Measurements from ENCODE around the gene BST1. TPM values are rescaled to one million over a fixed set of nuclear protein-coding genes. Genes with fewer than 3 reads are reported as not detected.

Gene BST1
- polyA plus RNA-seq, 1 of the 3 experiments (the other 2 are of a cell fraction): 7.3 TPM

- Histone ChIP-seq H3K79me2 (ENCODE audit: insufficient read depth) (no peaks in the 10 kb centered on the region), H4K20me1 (ENCODE audit: insufficient read depth) (no peaks in the 10 kb centered on the region), H3K36me3 (replicated peaks in 1 of 2; ENCODE audit: control insufficient read depth in 1 of 2, insufficient read depth in 2 of 2, low read length in 1 of 2) (no peaks in the 10 kb centered on the region), H3F3A (replicated peaks; ENCODE audit: insufficient read depth) (no peaks in the 10 kb centered on the region), H3K4me3 (ENCODE audit: low read depth in 2 of 2, low read length in 1 of 2) (no peak overlapping the region), H3K27me3 (ENCODE audit: insufficient read depth) (no peaks in the 10 kb centered on the region; the same call in 1 of the 2 replicates), H3K4me2 (no peak overlapping the region), H2AFZ (ENCODE audit: low read depth) (no peak overlapping the region), H3K9me3 (no peaks in the 10 kb centered on the region), H3K4me1 (ENCODE audit: control insufficient read depth in 1 of 2, insufficient read depth in 2 of 2, low read depth in 1 of 2, low read length in 1 of 2) (no peaks in the 10 kb centered on the region), H3K27ac (ENCODE audit: low read depth in 2 of 2, low read length in 1 of 2) (no peak overlapping the region), H3K9me2 (no peaks in the 10 kb centered on the region), H3K9ac (no peak overlapping the region)
- DNase-seq: no peak
- ChIA-PET CTCF (no interaction called here), POLR2A (no interaction called here)
- TF ChIP-seq USF1 (IDR thresholded peaks at IDR 0.05; ENCODE audit: borderline replicate concordance, low read depth) (no peak), IRF3 (IDR thresholded peaks at IDR 0.05; ENCODE audit: low read depth, low read length) (no peak)
- 80% methylated on average over 6 of the region's 6 CpGs for WGBS (ENCODE audit: low lambda C conversion rate)
Observed at GRCh38 chr4:15753081-15753480, 50.2 kb downstream of the BST1 start.

GRCh38 chr4:15753786-15754185, 50.9 kb downstream of the BST1 start:
- Histone ChIP-seq H4K20me1 (ENCODE audit: insufficient read depth) (no peaks in the 10 kb centered on the region), H3K36me3 (replicated peaks in 1 of 2; ENCODE audit: control insufficient read depth in 1 of 2, insufficient read depth in 2 of 2, low read length in 1 of 2) (no peaks in the 10 kb centered on the region), H3K27ac (ENCODE audit: low read depth in 2 of 2, low read length in 1 of 2) (no peak overlapping the region), H3K9me2 (no peaks in the 10 kb centered on the region), H3K79me2 (ENCODE audit: insufficient read depth) (no peaks in the 10 kb centered on the region), H2AFZ (ENCODE audit: low read depth) (no peak overlapping the region), H3K4me1 (ENCODE audit: control insufficient read depth in 1 of 2, insufficient read depth in 2 of 2, low read depth in 1 of 2, low read length in 1 of 2) (no peaks in the 10 kb centered on the region), H3F3A (replicated peaks; ENCODE audit: insufficient read depth) (no peaks in the 10 kb centered on the region), H3K4me2 (no peak overlapping the region), H3K9ac (no peak overlapping the region), H3K9me3 (no peaks in the 10 kb centered on the region), H3K27me3 (ENCODE audit: insufficient read depth) (no peaks in the 10 kb centered on the region; the same call in 1 of the 2 replicates), H3K4me3 (ENCODE audit: low read depth in 2 of 2, low read length in 1 of 2) (no peak overlapping the region)
- DNase-seq: no peak
- 62% methylated on average over 4 of the region's 4 CpGs for WGBS (ENCODE audit: low lambda C conversion rate)
- POLR2A ChIA-PET: no interaction called here
- CTCF ChIA-PET: interaction anchor here (1.5 kb wide), 1 partner anchor 52 kb away, joined by 3 read pairs; no protein-coding TSS in a partner anchor
- TF ChIP-seq USF2 (IDR thresholded peaks at IDR 0.05; ENCODE audit: borderline replicate concordance, low read depth, low read length) (no peak), CHD2 (IDR thresholded peaks at IDR 0.05; ENCODE audit: low read length, partially characterized antibody) (no peak), TCF12 (IDR thresholded peaks at IDR 0.05) (no peak), RCOR1 (IDR thresholded peaks at IDR 0.05; ENCODE audit: low read length) (no peak)

GRCh38 chr4:15754323-15754722, 51.5 kb downstream of the BST1 start:
- Histone ChIP-seq H3K4me3 (ENCODE audit: low read depth in 2 of 2, low read length in 1 of 2) (no peak overlapping the region), H3K9me2 (no peaks in the 10 kb centered on the region), H2AFZ (ENCODE audit: low read depth) (no peak overlapping the region), H3F3A (replicated peaks; ENCODE audit: insufficient read depth) (no peaks in the 10 kb centered on the region), H3K4me2 (no peak overlapping the region), H3K27ac (ENCODE audit: low read depth in 2 of 2, low read length in 1 of 2) (no peak overlapping the region), H3K27me3 (ENCODE audit: insufficient read depth) (no peaks in the 10 kb centered on the region), H3K9me3 (no peaks in the 10 kb centered on the region), H3K79me2 (ENCODE audit: insufficient read depth) (no peaks in the 10 kb centered on the region), H4K20me1 (ENCODE audit: insufficient read depth) (no peaks in the 10 kb centered on the region), H3K4me1 (ENCODE audit: control insufficient read depth in 1 of 2, insufficient read depth in 2 of 2, low read depth in 1 of 2, low read length in 1 of 2) (no peaks in the 10 kb centered on the region), H3K36me3 (replicated peaks in 1 of 2; ENCODE audit: control insufficient read depth in 1 of 2, insufficient read depth in 2 of 2, low read length in 1 of 2) (no peaks in the 10 kb centered on the region), H3K9ac (no peak overlapping the region)
- ChIA-PET CTCF (interaction anchor here (1.5 kb wide), 1 partner anchor 51 kb away, joined by 3 read pairs; no protein-coding TSS in a partner anchor), POLR2A (no interaction called here)
- TF ChIP-seq FOXJ3 (CRISPR knock-in tag; IDR thresholded peaks at IDR 0.05) (no peak), RXRA (IDR thresholded peaks at IDR 0.05; ENCODE audit: borderline replicate concordance, low read depth) (no peak), SMC3 (IDR thresholded peaks at IDR 0.05; ENCODE audit: low read depth, low read length) (no peak), GABPA (IDR thresholded peaks at IDR 0.05; ENCODE audit: low read depth) (no peak), FOXM1 (IDR thresholded peaks at IDR 0.05; ENCODE audit: low read depth) (no peak), IRF3 (IDR thresholded peaks at IDR 0.05; ENCODE audit: low read depth, low read length) (no peak), POLR2AphosphoS5 (IDR thresholded peaks at IDR 0.05; ENCODE audit: low read depth, low read length) (no peak)
- DNase-seq: no peak
- 76% methylated on average over 4 of the region's 4 CpGs for WGBS (ENCODE audit: low lambda C conversion rate)

Data from SK-N-SH (cell line).